Measurements from ENCODE around the gene OR10J4.

OR10J4 gene

GRCh38 chr1:159468321-159468720 lies 36.3 kb downstream of the OR10J4 start:
- no peaks in the 10 kb centered on the region for H3K36me3 ChIP-seq
- TF ChIP-seq CTCF (IDR thresholded peaks at IDR 0.05; ENCODE audit: low read depth, low read length) = no peak
- DNase-seq = no peak
- H3K9me3 ChIP-seq (ENCODE audit: severe bottlenecking) = no peaks in the 10 kb centered on the region
- no peak overlapping the region for H3K27ac ChIP-seq
- H3K27me3 ChIP-seq (ENCODE audit: insufficient read depth, low read depth, severe bottlenecking) = peaks cover 70% of the 10 kb centered on the region
- H3K4me3 ChIP-seq (ENCODE audit: low read depth, low read length) = no peak overlapping the region

- no peaks in the 10 kb centered on the region for H3K9me3 ChIP-seq (ENCODE audit: severe bottlenecking)
- H3K27ac ChIP-seq = no peak overlapping the region
- H3K4me3 ChIP-seq (ENCODE audit: low read depth, low read length) = no peak overlapping the region
- H3K27me3 ChIP-seq (ENCODE audit: insufficient read depth, low read depth, severe bottlenecking) = peaks cover 79% of the 10 kb centered on the region
- H3K36me3 ChIP-seq = no peaks in the 10 kb centered on the region
- DNase-seq = no peak
- TF ChIP-seq CTCF (IDR thresholded peaks at IDR 0.05; ENCODE audit: low read depth, low read length) = no peak
Observed at GRCh38 chr1:159469921-159470533, 38.0 kb downstream of the OR10J4 start.

- Histone ChIP-seq H3K27me3 (ENCODE audit: insufficient read depth, low read depth, severe bottlenecking) (peaks cover 87% of the 10 kb centered on the region), H3K36me3 (no peaks in the 10 kb centered on the region), H3K27ac (no peak overlapping the region), H3K4me3 (ENCODE audit: low read depth, low read length) (no peak overlapping the region), H3K9me3 (ENCODE audit: severe bottlenecking) (no peaks in the 10 kb centered on the region)
- TF ChIP-seq CTCF (IDR thresholded peaks at IDR 0.05; ENCODE audit: low read depth, low read length) = no peak
- DNase-seq = no peak
Observed at GRCh38 chr1:159473335-159473734, 41.3 kb downstream of the OR10J4 start.

- no peak for TF ChIP-seq CTCF (IDR thresholded peaks at IDR 0.05; ENCODE audit: low read depth, low read length)
- H3K27me3 ChIP-seq (ENCODE audit: insufficient read depth, low read depth, severe bottlenecking) = peaks cover 87% of the 10 kb centered on the region
- no peak overlapping the region for H3K27ac ChIP-seq
- no peak overlapping the region for H3K4me3 ChIP-seq (ENCODE audit: low read depth, low read length)
- DNase-seq = no peak
- H3K9me3 ChIP-seq (ENCODE audit: severe bottlenecking) = no peaks in the 10 kb centered on the region
- no peaks in the 10 kb centered on the region for H3K36me3 ChIP-seq
Observed at GRCh38 chr1:159474926-159475325, 42.9 kb downstream of the OR10J4 start.

Measured in WERI-Rb-1 (cell line).